GM18517 (cell line): ENCODE data around the gene MEGF6.

ENCODE experiments used
- ATAC-seq: cut with Tn5 transposase; IDR thresholded peaks from one replicate; pipeline ENCODE4 v1.9.1; 2021; ENCODE audit warnings: mild to moderate bottlenecking, moderate library complexity; ENCODE audit not compliant: unreplicated experiment

The MEGF6 gene

GRCh38 chr1:3610527-3611169 lies 660 bp downstream of the MEGF6 start:
- no peak for ATAC-seq

DNA sequence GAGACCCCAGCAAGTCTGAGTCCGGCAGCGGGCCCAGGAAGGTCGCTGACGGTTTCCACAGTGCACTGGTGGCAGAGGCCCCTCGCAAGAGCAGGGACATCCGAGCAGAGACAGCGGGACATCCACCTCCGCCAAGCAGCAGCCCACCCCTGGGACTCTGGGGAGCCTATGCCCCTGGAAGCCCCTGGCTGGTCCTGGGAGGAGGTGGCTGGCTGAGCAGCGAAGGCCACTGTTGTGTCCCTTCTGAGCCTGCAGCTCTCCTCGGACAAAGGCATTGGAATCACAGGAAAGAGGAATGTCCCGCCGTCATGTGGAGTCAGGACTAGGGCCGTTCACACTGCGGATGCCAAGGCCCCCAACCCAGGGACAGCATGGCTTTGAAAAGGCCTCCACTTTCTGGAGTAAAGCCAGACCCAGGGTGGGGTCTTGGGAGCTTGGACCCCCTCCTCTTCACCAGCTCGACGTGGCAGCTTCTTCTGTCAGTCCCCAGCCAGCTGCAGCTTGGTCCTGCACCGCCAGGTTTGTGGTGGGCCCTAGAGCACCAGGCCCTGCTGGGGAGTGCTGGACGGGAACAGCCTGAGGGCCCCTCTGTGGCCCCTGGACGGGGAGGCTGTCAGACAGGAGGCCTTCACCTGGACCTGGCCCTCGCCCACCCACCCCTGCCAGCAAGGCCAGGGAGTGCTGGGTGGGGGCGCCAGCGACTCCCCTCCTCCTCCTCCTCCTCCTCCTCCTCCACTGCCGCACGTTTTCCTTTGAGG lies 1.4 kb downstream of the MEGF6 start:
- no peak for ATAC-seq

GRCh38 chr1:3609016-3609768 lies 2.1 kb downstream of the MEGF6 start:
- ATAC-seq, result no peak

GRCh38 chr1:3608154-3608553 lies 3.2 kb downstream of the MEGF6 start:
- ATAC-seq, result no peak

DNA sequence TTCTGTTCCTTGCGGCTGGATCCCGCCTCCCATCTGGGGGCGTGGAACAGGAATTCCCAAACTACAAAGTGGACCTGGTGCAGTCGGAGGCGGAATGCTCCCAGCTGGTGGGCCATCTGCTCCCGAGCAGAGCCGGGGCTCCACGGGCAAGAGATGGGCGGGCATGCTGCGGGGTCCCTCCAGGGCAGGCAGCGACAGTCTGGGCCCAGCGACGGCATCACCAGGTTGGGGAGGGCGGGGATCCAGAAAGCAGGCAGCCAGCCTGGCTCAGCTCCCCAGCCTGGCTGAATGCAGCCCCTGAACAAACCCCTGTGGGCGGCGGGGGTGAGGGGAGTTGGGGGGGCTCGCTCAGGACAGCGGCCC lies 3.6 kb downstream of the MEGF6 start:
- ATAC-seq, result no peak

- ATAC-seq, result no peak
Measured at GRCh38 chr1:3606779-3607702, 4.3 kb downstream of the MEGF6 start.

DNA sequence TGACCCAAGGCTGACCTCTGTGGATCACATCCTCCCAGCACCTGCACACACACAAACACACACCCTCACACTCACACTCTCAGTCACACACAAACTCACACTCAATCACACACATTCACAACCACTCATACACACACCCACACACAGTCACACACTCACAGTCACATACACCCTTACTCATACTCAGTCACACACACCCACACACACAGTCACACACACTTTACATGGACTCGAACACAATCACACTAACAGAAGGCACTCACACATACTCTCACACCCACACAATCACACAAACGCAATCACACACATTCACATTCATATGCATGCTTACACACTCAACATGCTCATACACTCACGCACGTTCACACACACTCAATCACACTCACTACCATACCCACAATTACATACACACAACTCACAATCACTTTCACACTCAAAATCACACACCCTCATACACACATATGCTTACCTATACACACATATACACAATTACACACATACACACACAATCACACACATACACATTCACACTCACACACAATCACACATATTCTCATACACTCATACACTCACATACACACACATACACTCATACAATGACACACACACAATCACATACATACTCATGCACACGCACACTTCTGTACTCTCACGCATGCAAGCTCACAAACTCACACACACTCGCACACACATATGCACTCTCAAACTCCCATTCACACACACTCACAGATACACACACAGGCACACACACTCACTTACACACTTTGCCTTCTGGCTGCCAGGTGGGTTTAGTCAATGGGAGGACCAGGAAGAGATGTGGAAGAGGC lies 6.1 kb downstream of the MEGF6 start:
- ATAC-seq, result no peak

DNA sequence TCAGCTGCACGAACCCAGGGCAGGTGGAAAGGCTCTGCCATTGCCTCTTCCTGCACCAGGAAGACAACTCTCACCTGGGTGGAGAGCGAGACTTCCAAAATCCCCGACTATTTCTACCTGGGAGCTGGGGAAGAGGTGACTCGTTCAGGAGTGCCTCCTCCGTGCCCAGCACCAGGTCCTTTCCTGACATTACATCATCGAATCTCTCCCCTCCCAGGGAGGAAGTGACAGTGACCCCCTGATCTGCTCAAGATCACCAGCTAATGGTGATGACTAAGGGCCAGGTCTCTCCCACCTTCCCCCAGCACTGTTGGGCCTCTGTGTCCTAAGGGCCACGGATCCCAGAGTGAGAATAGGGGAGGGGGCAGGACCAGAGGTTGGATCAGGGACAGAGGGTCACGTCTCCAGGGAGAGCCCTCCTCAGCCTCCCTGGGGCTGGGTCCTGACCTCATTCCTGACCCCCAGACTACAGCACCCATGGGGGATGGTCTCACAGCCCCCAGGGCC lies 6.8 kb downstream of the MEGF6 start:
- no peak for ATAC-seq

GRCh38 chr1:3603571-3604467 lies 7.5 kb downstream of the MEGF6 start:
- no peak for ATAC-seq

DNA sequence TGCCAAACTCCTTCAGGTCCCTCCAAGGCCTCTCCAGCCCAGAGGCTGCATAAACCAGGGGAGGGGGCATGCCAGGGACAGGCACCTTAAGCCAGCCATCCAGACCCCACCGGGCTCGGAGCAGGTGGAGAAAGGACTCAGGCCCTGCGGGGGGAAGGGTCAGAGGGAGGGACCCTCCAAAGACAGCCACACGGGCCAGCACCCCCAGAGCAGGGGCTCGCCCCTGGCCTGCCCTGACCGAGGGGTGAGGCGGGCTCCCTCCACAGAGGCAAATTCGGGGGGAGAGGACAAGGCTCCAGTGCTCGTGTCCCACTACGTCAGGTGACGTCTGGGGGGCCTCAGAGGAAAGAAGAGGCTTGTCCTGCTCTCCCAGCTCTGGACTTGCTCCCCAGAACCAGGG lies 8.2 kb downstream of the MEGF6 start:
- ATAC-seq, result no peak

- no peak for ATAC-seq
Measured at GRCh38 chr1:3602375-3602774, 8.9 kb downstream of the MEGF6 start.

DNA sequence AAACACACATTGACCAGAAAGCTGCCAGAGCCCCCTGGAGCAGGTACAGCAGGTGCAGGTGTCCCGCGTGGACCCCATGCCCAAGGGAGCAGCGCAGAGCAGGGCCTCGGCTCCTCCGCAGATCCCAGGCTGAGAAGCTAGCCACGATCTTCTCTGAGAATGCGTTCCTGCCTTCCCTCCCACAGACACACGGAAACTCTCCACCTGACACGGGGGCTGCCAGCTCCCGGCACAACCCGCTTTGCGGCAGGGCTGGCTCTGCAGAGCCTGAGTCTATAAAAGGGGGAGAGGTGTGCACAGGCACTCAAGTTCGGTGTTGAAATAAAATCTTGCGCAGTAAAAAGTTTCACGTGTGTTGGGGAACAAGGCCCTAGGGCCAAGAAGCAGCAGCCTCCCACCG lies 9.6 kb downstream of the MEGF6 start:
- ATAC-seq, result no peak

DNA sequence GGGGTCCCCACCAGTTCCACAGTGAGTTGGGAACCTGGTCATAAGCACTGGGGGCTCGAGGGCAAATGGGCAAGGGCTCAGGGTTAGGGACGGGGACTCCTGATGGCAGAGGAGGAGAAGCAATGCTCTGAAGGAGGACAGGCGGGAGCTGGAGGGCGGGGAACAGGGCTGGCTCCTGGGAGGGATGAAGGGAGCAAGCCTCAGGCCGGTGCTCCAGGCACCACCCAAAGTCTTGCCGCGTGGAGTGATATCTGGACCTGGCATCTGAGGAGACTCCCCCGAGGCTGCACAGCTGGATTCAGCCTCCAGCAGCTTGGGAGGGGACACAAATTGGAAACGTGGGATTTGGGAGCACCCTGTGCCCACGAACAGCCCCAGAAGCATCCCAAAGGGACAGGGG lies 11.0 kb downstream of the MEGF6 start:
- no peak for ATAC-seq

- ATAC-seq, result no peak
Measured at GRCh38 chr1:3599816-3600215, 11.5 kb downstream of the MEGF6 start.

- no peak for ATAC-seq
Measured at GRCh38 chr1:3599286-3599811, 12.0 kb downstream of the MEGF6 start.

DNA sequence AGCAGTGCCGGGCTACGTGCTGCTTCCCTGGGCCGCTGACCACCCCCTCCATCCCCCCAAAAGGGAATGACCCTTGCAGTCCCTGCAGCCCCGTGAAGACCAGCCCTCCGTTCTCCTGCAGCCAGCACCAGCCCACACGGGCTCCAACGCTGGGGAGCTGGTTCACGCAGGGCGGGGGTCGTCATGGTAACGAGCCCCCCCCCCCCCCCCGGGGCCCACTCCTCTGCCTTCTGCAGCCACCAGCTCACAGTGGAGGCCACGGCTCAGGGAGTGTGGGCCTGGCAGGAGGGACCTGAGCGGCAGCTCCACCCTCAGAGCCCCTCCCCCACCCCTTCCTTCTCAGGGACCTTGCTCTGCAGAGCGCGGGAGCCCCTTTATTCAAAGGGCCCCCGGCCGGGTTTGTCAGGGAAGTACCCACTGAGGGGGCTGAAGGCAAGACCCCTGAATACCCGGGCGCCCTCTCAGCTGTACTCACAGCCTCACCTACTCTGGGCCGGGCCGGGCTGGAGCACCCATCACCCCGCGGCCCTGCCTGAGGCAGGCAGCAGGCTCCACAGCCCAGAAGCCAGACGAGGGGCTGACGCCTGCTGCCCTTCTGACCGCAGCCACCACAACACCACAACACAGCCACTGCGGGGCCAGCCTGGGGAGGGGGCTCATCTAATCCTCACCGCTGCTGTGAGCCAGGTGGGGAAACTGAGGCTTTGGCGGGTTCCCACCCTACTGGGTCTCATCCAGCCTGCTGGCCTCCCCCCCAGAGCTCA lies 12.6 kb downstream of the MEGF6 start:
- no peak for ATAC-seq

DNA sequence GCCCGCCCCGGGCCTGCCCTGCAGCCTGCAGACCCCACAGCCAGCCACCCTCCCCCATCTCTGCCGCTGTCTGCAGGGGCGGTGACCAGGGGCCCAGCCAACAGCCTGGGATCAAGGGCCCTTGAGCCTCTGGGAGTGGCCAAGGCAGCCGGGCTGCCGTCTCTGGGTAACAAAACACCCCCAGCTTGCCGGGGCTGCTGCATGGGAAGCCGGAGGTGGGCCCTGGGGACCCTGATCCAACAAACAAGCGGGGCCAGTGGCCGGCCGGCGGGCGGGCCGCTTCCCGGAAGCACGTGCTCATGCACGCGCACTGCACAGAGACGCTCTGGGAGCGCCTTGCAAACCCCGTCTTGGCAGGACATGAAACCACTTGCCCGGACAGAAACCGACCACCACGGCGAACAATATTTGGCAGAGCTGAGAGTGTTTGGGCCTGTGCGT lies 13.2 kb downstream of the MEGF6 start:
- ATAC-seq, result no peak

- no peak for ATAC-seq
Measured at GRCh38 chr1:3597599-3597964, 13.7 kb downstream of the MEGF6 start.
